Measurements from ENCODE around the gene RBM4.

GRCh38 chr11:66683877-66684276, 45.4 kb downstream of the RBM4 start:
- TF ChIP-seq POLR2A (IDR thresholded peaks at IDR 0.05) (no peak), CTCF (IDR thresholded peaks at IDR 0.05) (no peak)
